Gastroesophageal sphincter (tissue), 4 donors: ENCODE results near the gene DDX51. TPM values are rescaled to one million over a fixed set of nuclear protein-coding genes. Genes with fewer than 3 reads are reported as not detected.

Experiments used
- ATAC-seq: fragments of 150-250 bp; one replicate; pipeline ENCODE4 v1.9.1; 2016; ENCODE audit warnings: mild to moderate bottlenecking, moderate library complexity
- H3K27ac ChIP-seq, 4 donors: fragments of 200-600 bp; sonication (generic) in 3 of 4; 1 replicate in 3 of 4; 2 replicates in 1 of 4; pipeline ENCODE4 v1.5.1; 2016 to 2019
- H3K27me3 ChIP-seq: fragments of 200-600 bp; sonication (generic); one replicate; pipeline ENCODE4 v1.5.1; 2019
- H3K36me3 ChIP-seq, 2 donors: fragments of 200-600 bp; sonication (generic); one replicate each; pipeline ENCODE4 v1.5.1; 2019; ENCODE audit warnings: control low read depth in 1 of 2
- H3K4me1 ChIP-seq, 3 donors: fragments of 200-600 bp; sonication (generic); 1 replicate in 2 of 3; 2 replicates in 1 of 3; pipeline ENCODE4 v1.5.1; 2016 to 2019; ENCODE audit warnings: control low read depth in 2 of 3
- H3K4me3 ChIP-seq, 2 donors: fragments of 200-600 bp; sonication (generic); one replicate each; pipeline ENCODE4 v1.5.1; 2019; ENCODE audit warnings: mild to moderate bottlenecking in 1 of 2, moderate library complexity in 1 of 2
- H3K9me3 ChIP-seq, 3 donors: fragments of 200-600 bp; sonication (generic); one replicate each; pipeline ENCODE4 v1.5.1; 2017 to 2019; ENCODE audit warnings: control low read depth in 2 of 3
- EP300 ChIP-seq: sonication (generic); formaldehyde crosslinking; IDR thresholded peaks from one replicate; pipeline ENCODE4 v1.6.1; 2017; ENCODE audit warnings: antibody characterized with exemption, mild to moderate bottlenecking
- POLR2A ChIP-seq, 2 donors: fragments of 450-650 bp; IDR thresholded peaks; one replicate each; pipeline ENCODE4 v1.6.1; 2017; ENCODE audit warnings: antibody characterized with exemption in 2 of 2, mild to moderate bottlenecking in 2 of 2, moderate library complexity in 1 of 2
- POLR2AphosphoS5 ChIP-seq: sonication (generic); formaldehyde crosslinking; IDR thresholded peaks from one replicate; pipeline ENCODE4 v1.6.1; 2017; ENCODE audit warnings: antibody characterized with exemption
- WGBS, 2 donors: methylation state at CpG; one replicate each; pipeline ENCODE4 v1.1.5; 2018; ENCODE audit warnings: low coverage in 1 of 2; 5-methylcytosine and 5-hydroxymethylcytosine counted together
- total RNA-seq, 4 donors: library from RNA; depleted of rRNA; stranded (reverse); fragments of >200 nt; gene quantifications; one replicate each; pipeline ENCODE4 v1.1.0, GENCODE V29; 2016
- TF ChIP-seq, protein P1 (sequence below), 4 experiments: fragments of 200-600 bp in 2 of 4; fragments of 450-650 bp in 2 of 4; sonication (generic) in 1 of 4; IDR thresholded peaks; one replicate each; pipeline ENCODE4 v1.5.1; 2017 to 2019; ENCODE audit warnings: antibody characterized with exemption in 4 of 4, mild to moderate bottlenecking in 2 of 4, moderate library complexity in 2 of 4

Gene DDX51
- total RNA-seq, 4 donors from 2014 or later: 4.8 to 14.7 (median 11.7) TPM

DNA sequence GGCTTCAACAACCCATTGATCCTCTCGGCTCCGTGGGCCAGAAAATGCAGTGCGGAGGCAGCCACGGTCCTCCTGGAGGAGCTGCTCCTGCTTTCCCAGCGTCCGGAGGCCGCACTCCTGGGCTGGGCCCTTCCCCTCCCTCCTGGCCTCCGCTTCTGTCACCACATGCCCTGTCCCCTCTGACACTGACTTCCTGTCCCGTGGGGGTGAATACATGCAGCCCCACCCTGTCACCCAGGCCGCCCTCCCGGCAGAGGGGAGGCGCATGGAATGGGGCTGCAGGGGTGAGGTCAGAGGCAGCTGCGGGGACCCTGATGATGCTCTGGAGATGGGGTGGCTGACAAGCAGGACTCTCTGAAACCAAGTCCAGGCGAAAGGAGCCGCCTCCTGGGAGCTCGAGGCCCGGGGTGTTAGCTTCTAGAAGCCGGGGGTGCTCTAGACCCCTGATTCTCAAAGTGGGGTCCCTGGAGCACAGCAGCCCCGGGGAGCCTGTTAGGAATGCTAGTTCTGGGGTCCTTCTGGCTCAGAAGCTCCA lies 32.3 kb upstream of the DDX51 start:
- H3K4me1 ChIP-seq: no peaks in the 10 kb centered on the region
- ATAC-seq: no peak
- H3K36me3 ChIP-seq: no peaks in the 10 kb centered on the region
- no peak overlapping the region for H3K4me3 ChIP-seq
- TF ChIP-seq EP300: no peak
- no peak for TF ChIP-seq POLR2A (IDR thresholded peaks at IDR 0.05)
- TF ChIP-seq POLR2AphosphoS5: no peak
- TF ChIP-seq, protein P1, sequence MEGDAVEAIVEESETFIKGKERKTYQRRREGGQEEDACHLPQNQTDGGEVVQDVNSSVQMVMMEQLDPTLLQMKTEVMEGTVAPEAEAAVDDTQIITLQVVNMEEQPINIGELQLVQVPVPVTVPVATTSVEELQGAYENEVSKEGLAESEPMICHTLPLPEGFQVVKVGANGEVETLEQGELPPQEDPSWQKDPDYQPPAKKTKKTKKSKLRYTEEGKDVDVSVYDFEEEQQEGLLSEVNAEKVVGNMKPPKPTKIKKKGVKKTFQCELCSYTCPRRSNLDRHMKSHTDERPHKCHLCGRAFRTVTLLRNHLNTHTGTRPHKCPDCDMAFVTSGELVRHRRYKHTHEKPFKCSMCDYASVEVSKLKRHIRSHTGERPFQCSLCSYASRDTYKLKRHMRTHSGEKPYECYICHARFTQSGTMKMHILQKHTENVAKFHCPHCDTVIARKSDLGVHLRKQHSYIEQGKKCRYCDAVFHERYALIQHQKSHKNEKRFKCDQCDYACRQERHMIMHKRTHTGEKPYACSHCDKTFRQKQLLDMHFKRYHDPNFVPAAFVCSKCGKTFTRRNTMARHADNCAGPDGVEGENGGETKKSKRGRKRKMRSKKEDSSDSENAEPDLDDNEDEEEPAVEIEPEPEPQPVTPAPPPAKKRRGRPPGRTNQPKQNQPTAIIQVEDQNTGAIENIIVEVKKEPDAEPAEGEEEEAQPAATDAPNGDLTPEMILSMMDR (IDR thresholded peaks at IDR 0.05): no peak
- WGBS, 2 donors: 60% methylated on average over 3 of the region's 19 CpGs; no CpG with 5 or more reads in 1 of the 2 donors
- no peak overlapping the region for H3K27ac ChIP-seq
- H3K27me3 ChIP-seq: peaks cover 92% of the 10 kb centered on the region
- no peaks in the 10 kb centered on the region for H3K9me3 ChIP-seq

DNA sequence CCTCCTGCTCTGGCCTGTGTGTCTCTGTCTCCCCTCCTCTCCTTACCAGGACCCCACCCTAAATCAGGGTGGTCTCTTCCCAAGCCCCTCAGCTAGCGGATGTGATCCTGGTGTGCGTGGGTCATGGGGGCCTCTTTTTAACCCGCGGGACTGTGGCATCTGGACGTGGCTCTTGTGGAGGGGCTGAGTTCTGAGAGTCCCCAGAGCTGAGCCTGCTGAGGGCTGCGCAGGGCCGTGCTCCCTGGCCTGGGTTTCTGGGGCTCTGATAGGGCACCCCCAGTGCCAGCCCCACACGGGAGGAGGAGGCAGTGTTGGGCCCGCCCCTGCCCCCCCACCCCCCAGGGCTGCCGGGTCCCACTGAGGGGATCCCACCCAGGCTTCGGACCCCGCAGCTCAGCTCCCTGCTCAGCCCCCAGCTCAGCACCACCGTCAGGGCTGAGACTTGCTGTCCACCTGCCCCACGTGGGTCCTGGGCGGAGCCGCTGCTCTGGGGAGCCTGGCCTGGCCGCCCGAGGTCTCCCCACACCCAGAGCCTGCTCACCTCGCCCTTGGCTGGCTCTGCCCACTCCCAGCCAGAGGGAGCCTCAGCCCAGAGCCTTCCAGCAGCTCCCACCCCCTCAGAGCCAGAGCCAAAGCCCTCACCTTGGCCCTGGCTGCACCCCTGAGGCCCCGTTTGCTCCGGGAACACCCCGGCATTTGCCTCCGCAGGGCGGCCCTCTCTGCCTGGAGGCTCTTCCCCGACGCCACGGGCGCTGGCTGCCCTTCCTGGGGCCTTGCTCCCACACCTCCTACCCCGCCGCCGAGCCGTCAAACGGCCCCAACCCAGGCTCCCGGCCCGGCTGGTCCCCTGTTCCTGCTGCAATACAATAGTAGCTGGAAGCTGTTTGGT lies 31.6 kb upstream of the DDX51 start:
- Histone ChIP-seq H3K27ac (no peak overlapping the region), H3K4me1 (no peaks in the 10 kb centered on the region), H3K36me3 (no peaks in the 10 kb centered on the region), H3K4me3 (no peak overlapping the region), H3K27me3 (peaks cover 92% of the 10 kb centered on the region), H3K9me3 (no peaks in the 10 kb centered on the region)
- no peak for ATAC-seq
- WGBS, 2 donors: 80% methylated on average over 1 of the region's 35 CpGs; no CpG with 5 or more reads in 1 of the 2 donors
- no peak for TF ChIP-seq POLR2A (IDR thresholded peaks at IDR 0.05)
- TF ChIP-seq EP300: no peak
- TF ChIP-seq, protein P1 (IDR thresholded peaks at IDR 0.05): no peak
- TF ChIP-seq POLR2AphosphoS5: no peak

DNA sequence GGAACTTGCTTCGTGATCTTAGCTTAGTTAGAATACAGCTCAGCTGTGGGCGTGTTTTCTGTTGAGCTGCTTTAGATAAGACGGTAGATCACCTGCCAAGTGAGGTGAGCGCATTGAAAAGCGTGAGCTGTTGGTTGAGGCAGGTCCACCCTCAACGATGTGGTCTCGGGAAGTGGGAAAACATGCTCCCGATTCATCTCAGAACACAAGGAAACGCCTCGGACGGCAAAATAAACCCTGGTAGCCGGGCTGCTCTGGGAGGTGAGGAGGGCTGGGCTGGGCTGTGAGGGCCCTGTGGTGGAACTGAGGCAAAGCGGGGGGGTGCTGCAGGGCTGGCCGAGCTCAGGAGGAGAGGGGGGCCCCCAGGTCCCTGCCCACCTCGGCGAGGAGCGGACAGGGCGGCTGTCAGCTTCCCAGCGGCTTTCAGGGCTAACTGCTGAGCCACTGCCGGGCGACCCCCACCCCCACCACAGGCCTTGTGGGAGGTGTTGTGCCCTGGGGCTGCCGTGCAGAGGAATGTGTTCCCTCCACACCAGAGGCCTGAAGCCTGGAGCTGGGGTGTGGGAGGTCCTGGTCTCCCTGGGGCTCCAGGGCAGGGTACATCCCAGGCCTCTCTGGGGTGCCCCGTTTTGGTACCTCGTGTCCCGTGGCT lies 30.8 kb upstream of the DDX51 start:
- no peaks in the 10 kb centered on the region for H3K4me1 ChIP-seq
- 29 to 85% methylated on average over 1 to 4 of the region's 25 CpGs for WGBS, 2 donors
- H3K9me3 ChIP-seq: no peaks in the 10 kb centered on the region
- no peaks in the 10 kb centered on the region for H3K36me3 ChIP-seq
- ATAC-seq: no peak
- no peak for TF ChIP-seq EP300
- no peak for TF ChIP-seq POLR2AphosphoS5
- no peak for TF ChIP-seq POLR2A (IDR thresholded peaks at IDR 0.05)
- TF ChIP-seq, protein P1 (IDR thresholded peaks at IDR 0.05): no peak
- peaks cover 96% of the 10 kb centered on the region for H3K27me3 ChIP-seq
- no peak overlapping the region for H3K27ac ChIP-seq
- H3K4me3 ChIP-seq: no peak overlapping the region

DNA sequence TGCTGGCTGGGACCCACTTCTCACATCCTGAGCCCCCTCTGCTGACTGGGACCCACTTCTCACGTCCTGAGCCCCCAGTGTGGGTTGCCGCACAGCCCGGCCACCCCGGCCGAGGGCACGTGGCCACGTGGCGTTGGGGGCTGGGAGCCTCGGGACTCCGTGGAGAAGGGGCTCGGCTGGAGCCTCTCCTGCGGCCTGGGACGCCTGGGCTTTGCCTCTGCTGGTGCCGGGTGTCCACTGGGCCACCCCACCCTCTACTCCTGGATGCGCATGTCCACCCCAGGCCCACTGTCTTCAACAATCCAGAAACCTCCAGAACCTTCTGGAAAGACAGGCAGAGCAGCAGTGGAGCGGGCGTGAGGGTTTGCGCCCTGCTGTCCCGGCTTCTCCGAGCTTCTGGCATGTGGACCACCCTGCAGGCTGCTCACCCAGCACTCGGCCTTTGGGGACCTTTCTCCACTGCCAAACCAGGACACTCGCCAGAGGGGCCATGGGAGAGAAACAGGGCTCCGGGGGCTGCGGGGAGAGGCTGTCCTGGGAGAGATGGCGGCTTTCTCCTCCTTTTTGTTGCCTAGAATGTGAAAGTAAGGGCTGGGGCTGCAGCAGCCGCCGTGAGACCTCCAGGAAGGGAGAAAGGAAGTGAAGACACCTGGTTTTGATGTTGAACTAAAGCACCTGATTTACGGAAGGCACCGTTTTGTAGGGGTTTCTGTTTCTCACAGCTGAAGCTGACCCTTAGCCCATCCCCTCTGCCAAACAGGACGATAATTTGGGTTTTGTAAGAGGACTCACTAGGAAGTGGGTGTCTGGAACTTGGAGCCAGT lies 30.1 kb upstream of the DDX51 start:
- ATAC-seq: no peak
- TF ChIP-seq EP300: no peak
- TF ChIP-seq, protein P1 (IDR thresholded peaks at IDR 0.05): no peak
- TF ChIP-seq POLR2AphosphoS5: no peak
- no peak for TF ChIP-seq POLR2A (IDR thresholded peaks at IDR 0.05)
- no peaks in the 10 kb centered on the region for H3K4me1 ChIP-seq
- H3K27me3 ChIP-seq: peaks cover 96% of the 10 kb centered on the region
- H3K36me3 ChIP-seq: no peaks in the 10 kb centered on the region
- no peak overlapping the region for H3K4me3 ChIP-seq
- H3K9me3 ChIP-seq: no peaks in the 10 kb centered on the region
- H3K27ac ChIP-seq: no peak overlapping the region
- WGBS, 2 donors: 36% methylated on average over 3 of the region's 30 CpGs; no CpG with 5 or more reads in 1 of the 2 donors
